HG02571 (cell line): ENCODE measurements around the gene SLC25A5.
"Not testable (repeated sequence)": the region's sequence is repeated elsewhere in the genome, so short reads cannot be mapped to it uniquely, and the experiment has no call there.

Source experiments
- ATAC-seq: cut with Tn5 transposase; IDR thresholded peaks from one replicate; pipeline ENCODE4 v1.9.1; 2021; ENCODE audit warnings: mild to moderate bottlenecking, moderate library complexity; ENCODE audit not compliant: unreplicated experiment

Gene SLC25A5

DNA sequence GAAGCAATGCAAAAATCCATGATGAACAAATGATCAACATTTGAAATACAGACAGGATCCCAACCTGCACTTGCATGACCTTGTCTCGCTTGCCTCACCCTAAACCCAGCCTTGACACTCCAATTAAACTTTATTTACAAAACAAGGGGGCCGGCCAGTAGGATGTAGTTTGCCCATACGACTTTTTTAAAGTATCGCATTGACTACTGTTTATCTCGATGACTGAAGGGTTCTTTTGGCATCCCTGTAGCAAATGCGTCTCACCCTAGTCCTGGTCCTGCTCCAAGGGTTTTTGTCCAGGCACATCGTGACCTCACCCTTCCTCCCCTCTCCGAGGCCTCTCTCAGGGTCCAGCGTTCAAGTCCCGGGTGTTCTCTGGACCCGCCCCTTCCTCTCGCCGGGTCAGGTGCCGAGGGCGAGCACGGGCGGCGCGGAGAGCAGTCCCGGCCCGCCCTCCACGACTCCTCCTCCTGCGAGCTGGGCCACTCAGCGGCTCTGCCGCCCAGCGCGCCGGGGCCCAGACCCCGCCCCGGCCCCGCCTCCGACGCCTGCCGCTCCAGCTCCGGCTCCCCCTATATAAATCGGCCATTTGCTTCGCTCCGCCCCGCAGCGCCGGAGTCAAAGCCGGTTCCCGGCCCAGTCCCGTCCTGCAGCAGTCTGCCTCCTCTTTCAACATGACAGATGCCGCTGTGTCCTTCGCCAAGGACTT lies at the start of gene SLC25A5:
TSS of gene SLC25A5 (plus strand) at position 603 of the 709 bp plus-strand sequence. CDS start at position 675, 72 bp downstream.
- peak; percentile 79 for ATAC-seq

DNA sequence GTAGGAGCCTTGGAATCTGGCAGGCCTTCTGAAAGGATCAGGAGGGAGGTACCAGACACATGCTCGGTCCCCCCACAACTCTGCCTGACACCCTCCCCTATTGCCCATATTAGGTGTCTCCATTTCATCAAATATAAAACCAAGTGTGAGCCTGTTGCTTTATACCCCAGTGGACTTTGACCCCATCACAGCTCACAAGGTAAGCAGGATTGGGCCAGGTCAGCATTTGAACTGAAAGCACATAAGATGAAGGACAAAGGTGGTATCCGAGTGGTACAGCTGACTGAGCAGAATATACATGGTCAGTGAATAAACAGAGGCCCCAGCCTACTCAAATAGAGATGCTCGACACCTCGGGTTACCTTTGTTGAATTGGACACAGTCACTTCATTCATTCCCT lies 49.1 kb upstream of the SLC25A5 start:
- ATAC-seq = no peak

DNA sequence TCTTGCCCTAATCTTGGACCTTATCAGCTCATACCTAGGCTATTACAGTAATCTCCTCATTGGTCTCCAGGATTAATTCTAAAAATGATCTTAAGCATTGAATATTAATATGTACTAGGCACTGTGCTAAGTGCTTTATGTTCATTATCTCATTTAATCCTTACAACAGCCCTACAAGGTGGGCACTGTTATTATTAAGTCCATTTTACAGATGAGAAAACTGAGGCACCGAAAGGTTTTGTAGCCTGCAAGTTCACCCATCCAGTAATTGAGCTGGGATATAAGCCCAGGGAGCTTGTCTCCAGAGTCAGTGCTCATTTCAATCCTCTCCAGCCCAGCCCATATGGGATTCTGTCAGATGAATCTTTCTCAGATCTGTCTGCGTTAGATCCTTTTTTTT lies 48.3 kb upstream of the SLC25A5 start:
- ATAC-seq = no peak

DNA sequence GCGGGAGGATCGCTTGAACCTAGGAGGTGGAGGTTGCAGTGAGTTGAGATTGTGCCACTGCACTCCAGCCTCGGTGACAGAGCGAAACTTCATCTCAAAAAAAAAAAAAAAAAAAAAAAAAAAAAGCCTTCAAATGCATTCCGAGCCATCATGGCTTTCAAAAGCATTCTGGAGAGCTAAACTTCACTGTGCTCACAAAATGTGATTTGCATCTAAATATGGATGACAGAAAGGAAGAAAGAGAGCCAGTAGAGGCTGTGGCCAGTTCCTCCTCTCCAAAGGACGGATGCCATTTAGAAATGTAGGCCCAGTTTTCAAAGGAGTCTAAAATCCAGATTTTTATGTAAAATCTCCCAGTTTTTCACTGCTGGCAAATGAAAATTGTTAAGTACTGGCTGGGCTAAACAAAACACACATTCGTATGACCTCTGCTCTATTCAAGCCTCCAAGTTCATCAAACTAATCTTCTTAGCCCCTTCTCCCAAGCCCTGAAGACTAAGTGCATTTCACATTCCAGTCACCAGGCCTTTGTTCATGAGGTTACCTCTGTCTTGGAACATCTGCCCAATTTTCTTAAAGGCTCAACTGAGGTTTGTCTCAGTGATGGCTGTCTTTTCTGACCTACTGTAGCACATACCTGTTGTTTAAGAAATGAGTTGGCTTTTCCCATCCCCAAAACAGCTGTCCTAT lies 47.1 kb upstream of the SLC25A5 start:
- no peak for ATAC-seq

DNA sequence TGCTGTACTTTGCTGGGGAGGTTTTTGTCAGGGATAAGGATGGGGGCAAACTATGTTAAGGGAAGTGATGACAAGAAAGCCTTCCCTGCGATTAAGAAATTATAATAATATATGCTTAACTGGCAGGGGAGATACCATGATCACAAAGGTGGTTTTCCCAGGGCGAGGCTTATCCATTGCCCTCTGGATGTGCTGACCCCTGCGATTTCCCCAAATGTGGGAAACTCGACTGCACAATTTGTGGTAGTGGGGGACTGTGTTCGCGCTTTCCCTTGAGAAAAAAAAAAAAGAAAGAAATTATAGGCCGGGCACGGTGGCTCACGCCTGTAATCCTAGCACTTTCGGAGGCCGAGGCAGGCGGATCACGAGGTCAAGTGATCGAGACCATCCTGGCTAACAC lies 44.6 kb upstream of the SLC25A5 start:
- ATAC-seq = no peak

DNA sequence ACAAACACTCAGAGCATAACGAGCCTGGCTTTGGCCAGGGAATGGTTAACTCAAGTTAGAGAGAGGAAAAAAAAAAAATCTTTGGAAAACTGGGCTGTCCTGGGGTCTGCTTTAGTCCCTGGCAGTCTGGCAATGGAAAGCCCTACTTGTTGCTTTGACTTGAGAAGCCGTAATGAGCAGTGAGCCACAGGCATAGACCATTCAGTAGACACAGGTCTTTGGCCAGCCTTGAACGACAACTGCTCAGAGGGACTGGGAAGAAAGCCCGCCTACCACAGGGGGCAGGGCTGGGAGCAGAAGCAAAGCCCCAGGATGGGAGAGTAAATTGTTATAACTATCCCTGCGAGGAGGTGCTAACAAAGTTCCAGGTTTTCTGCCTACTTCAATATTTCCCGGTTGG lies 43.2 kb upstream of the SLC25A5 start:
- no peak for ATAC-seq

DNA sequence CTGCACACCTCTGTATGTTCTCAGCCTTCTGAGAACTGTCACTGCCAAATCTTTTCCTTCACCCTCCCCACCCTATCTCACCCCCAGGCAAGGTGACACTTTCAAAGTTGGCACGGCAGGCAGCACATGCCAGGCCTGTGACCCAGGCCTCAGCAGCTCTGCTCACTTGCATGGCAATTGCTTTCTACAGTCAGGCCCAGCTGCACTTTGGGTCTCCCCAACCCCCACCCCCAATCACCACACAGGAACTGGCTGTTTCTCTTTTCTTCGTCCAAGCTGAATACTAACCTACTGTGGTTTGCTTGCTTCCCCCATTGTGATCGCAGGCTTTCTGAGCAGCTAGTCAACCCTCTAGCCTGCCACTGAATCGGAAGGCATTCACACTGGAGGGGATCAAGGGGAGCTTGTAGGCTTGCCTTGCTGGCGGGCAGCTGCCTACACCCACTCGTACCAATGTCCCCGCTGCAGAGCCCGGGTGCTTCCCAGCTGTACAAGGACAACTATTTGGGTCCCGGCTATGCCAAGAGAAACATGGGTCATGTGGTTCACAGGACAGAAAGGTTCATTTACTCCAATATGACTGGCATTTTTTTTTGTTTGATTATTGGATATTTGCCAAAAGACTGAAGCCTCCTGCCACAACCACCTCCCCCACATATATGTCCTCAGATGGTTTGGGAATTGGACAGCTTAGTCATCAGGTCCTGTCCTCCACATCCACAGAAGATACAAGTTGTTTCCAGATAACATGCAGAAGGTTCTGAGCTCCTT lies 41.0 kb upstream of the SLC25A5 start:
- ATAC-seq = no peak

DNA sequence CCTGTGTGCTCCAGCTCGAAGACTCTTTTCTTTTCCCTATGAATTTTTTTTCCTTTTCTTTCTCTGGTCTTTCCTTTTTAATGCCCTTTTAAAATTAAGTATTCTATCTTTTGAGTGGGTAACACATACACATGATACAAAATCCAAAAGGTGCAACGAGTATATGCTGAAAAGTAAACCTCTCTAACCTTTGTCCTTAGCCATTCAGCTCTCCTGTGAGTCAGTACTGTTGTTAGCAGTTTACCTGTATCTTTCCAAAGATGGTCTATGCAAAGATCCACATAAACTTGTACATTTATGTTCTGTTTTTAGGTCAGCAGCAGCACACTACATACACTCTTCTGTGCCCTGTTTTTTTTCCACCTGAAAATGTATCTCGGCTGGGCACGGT lies 40.5 kb upstream of the SLC25A5 start:
- no peak for ATAC-seq

DNA sequence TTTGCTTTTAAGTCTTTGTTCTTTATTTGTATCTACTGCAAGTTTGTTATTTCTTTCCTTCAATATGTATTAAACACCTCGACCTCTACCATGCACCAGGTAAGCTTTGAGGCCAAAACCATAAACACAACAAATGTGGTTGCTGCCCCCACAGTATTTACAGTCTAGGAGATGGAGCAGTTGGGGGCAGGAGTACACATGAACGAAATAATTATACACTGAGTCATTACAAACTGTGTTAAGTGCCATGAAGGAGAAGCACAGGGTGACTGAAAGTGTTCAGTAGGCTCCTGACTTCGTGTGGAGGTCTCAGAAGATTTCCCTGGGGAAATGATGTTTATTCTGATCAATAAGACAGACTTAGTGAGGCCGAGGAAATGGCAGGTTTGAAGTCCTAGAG lies 38.8 kb upstream of the SLC25A5 start:
- no peak for ATAC-seq

DNA sequence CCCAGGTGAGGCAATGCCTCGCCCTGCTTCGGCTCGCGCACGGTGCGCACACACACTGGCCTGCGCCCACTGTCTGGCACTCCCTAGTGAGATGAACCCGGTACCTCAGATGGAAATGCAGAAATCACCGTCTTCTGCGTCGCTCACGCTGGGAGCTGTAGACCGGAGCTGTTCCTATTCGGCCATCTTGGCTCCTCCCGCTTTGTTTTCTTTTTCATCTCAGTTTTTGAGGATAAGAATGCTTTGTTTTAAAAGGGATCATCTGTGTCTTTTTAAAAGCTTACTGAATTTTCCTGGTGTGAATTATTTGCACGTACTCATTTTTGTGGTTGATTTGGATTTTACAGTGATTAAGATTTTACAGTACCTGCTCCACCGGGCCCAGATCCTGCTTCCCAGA lies 26.9 kb upstream of the SLC25A5 start:
- ATAC-seq = not testable (repeated sequence)

DNA sequence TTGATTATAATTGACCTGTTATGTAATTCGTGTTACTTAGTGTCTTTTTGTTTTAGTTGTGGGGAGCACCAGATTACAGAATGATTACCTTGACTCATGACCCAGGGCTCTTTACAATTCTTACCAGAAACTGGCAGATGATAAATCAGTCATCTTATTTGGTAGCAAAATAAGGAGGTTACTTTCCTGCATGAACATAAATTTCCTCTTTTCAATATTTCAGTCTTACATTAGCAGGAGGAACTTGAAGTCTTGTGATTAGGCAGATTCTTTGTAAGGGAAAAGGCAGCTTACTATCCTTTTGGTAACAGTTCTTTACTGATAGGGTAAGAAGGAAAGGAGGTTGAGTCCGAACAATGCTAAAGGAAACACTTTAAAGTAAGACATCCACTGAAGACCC lies 26.0 kb upstream of the SLC25A5 start:
- ATAC-seq = no peak

DNA sequence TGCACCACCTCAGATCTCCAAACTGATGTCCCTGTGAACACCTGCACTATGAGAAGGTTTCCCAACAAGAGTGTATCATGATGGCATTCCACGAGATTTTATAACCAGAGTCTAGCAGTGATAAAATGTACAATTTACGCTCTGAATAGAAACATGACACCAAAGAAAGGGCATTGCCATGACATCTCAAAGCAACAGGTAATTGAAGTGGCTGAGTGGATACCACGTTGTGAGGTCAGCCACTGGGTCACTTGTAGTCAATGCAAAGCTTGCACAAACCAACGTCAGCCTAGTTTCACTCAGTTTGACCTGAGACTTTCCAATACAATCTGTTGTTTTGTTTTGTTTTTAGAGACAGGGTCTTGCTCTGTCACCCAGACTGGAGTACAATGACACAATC lies 15.0 kb upstream of the SLC25A5 start:
- no peak for ATAC-seq

DNA sequence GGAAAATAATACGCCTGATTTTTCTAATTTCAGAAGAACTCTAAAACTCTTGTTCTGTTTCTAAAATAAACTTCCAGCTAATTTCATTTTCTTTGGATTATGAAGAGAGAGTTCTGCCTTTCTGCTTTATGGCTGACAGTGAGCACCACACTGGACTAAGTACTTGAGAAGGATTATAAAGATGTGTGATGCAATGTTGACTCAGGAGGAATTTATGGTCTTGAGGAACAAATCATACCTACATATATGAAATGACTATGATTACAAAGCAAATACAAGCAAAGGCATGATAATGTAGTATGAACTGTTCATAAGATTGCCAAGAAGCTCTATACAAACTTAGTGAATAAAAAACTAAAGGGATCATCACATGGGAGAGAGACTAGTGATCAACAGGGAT lies 13.0 kb upstream of the SLC25A5 start:
- no peak for ATAC-seq

DNA sequence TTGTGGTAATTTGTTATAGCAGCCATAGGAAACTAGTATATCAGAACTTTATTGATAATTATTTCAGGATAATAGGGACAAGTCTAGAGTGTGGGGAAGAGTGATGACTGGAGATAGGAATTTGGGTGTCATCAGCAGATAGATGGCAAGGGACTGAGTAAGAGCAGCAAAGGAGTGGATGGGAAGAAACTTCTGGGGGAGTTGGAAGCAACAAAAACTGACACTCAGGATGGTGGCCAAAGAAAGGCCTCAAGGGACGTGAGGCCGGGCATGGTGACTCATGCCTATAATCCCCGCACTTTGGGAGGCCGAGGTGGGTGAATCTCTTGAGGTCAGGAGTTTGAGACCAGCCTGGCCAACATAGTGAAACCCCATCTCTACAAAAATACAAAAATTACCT lies 9.1 kb upstream of the SLC25A5 start:
- no peak for ATAC-seq

DNA sequence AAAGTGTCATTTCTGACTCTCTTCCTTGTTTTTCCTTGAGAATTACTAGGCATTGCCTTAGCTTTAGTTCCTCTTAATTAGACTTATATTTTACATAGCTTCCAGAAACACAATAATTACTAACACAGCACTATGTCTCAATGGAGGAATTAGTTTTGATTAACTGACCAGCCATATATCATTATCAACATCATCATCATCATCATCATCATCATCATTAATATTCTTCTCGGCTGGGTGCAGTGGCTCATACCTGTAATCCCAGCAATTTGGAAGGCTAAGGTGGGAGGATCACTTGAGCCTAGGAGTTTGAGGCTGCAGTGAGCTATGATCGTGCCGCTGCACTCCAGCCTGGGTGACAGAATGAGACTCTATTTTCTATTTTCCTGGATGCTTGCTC lies 2.7 kb upstream of the SLC25A5 start:
- ATAC-seq = no peak

DNA sequence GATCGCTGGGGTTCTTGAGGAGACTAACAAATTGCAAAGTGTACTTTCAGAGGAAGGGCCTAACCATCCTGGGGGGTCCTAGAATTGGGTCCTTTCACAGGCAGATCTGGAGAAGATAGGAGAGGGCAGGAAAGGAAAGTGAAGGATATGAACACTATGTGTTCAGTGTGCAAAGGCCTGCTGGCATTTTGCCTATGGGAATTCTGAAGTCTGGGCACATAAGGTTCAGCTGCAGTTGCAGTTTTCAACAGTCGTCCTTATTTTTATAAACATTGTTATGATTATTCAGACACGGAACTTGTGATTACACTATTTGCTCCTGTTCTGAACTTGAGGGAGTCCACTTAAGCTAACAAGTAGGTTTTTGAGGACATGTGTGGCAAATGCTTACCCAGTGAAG lies 1.3 kb upstream of the SLC25A5 start:
- ATAC-seq = no peak

DNA sequence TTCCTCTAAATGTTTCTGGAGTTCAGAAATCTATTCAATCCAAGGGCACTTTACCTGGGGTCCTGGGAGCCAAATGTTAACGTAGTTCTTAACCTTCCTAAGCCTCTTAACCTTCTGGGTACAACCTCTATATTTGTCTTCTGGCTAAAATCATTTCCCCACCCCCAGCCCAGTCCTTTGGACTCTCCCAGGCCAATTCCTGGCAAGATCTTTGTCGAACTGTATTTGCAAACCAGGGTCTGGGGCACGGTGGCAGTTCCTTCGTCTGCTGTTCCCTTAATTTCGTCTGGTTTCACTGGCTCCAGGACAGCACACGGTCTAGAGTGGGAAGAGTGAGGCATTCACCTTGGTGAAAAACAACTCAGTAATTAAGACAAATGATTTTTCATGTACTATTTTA lies 811 bp upstream of the SLC25A5 start:
- ATAC-seq = no peak

DNA sequence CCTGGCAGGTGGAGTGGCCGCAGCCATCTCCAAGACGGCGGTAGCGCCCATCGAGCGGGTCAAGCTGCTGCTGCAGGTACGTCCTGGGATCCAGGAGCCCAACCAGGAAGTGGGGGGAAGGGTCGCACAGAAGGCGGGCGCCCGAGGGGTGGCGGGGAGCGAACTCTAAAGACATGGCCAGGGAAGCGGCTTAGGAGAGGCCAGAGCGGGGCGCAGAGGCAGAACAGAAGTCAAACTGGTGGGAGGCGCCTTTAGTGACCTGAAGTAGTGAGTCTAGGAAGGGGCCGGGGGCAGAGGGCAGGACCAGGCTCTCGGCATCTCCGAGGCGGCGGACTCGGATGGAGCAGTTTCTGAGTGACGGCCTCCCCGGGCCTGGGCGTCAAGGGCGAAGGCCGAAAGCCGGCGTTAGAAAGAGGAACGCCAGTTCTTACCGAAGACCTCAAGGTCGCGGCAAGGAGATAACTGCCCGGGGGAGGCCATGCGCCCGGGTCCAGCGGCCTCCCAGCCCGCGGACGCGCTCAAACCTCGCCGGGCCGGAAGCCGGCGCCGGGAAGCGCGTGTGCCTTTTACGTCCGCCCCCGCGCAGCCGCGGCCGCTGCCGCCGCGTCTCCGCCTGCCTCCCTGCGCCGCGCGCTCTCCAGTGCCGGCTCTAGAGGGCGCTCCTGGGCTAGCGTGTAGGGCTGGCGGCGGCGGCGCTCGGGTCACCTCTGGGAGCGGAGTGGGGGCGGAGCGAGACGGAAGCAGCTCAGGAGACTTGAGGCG lies 488 bp downstream of the SLC25A5 start:
- peak; percentile 72 for ATAC-seq

DNA sequence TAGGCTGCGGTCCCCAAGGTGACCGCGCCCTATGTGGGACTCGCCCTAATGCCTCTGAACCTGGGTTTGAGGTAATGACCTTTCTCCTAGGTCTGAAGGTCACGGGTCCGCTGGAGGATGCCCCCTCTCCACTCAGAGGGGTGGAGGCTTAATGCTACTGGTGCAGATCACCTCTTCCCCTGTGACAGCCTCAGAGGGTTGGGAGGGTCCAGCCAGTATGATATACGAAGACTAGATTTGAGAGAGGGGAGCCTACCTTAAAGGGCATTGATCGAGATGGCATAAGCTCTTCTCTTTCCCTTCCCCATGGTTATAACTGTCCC lies 1.0 kb downstream of the SLC25A5 start:
- ATAC-seq = no peak

DNA sequence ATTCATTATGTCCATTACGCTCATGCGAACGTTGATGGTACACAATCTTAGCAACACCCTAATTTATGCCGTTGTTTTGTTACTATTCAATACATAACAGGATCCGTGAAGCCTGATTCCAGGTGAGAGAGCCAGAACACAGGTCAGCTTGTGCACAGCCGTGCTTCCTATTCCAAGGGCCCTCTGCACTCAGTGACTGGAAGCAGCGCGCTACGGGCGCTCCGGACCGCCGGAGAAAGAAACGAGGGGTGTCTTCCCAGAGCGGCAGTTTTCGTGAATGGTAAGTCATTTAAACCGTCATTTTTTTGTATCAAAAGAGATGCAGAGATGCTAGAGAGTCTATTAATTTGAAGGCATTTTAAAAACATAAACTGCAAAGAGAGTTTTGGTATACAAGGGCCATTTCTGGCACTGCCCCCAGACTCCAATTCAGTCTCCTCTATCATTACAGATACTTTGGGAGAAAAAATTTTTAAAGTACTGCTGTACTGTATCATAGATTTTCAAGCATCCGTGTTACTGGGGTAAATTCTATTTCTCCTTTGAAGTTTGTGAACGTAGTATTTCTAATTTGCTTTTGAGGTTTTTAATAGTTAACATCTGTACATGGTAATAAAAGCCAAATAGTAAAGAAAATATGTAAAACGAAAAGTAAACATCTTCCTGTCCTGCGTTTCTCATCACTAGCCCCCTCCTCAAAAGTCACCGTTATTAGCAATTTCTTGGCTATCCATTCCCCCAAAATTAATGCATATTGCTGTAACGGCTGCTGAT lies 6.6 kb downstream of the SLC25A5 start:
- no peak for ATAC-seq
